ENCODE data around the gene TMEM259. TPM values are rescaled to one million over a fixed set of nuclear protein-coding genes. Genes with fewer than 3 reads are reported as not detected.
"Not testable (repeated sequence)": the region's sequence is repeated elsewhere in the genome, so short reads cannot be mapped to it uniquely, and the experiment has no call there.

TMEM259 gene
- total and polyA plus RNA-seq, 2 donors (not counting 1 experiment from before 2014, with no cell fraction given), result 373 to 607 TPM

DNA sequence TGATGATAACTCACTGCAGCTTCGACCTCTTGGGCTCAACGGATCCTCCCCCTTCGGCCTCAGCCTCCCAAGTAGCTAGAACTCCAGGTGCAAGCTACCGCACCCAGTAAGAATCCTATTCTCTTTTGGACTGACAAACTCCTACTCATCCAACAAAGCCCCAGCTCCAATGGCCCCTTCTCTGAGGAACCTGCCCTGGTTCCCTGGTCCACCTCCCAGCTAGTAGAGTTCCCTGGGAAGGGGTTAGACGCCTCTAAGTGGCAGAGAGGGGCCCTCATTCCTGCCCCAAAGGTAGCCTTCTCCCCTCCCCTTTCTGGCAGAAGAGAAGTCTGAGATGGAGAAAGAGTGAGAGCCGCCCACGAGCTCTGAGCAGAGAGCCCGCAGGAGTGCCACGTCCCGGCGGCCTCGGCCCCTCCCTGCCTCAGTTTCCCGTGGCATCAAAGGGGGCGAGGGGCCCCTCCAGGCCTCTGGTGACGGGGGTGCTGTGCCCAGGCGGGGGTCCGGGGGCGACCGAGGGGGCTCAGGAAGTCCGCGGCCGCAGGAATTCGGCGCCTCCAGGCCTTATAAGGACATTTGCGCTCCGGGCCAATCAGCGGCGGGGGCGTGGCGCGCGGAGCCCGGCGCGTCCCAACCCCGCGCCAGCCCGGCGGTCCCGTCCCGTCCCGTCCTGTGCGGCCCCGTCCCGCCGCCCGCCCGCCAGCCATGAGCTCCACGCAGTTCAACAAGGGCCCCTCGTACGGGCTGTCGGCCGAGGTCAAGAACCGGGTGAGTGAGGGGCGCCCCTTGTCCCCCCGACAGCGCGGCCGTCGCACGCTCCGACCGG lies 5.2 kb upstream of the TMEM259 start, which contains the start of gene CNN2:
Gene CNN2 (plus strand): TSS at position 649 of the 823 bp plus-strand sequence. CDS start 54 bp downstream, at position 703.
- peak within 1 kb of the TSS; percentile 91 for H3K27ac Mint-ChIP-seq
- DNase-seq, result peak; percentile 81
- Histone ChIP-seq H3K27ac (ENCODE audit: low read length in 2 of 2) (peak within 1 kb of the TSS; percentile 74 to 85), H2AFZ (ENCODE audit: insufficient read depth, low read depth, low read length, poor library complexity, severe bottlenecking) (peak within 1 kb of the TSS; percentile 78), H3K9me3 (ENCODE audit: control extremely low read depth in 1 of 3, control insufficient read depth in 2 of 3, insufficient read depth in 1 of 3, low read length in 2 of 3) (no peaks in the 10 kb centered on the region), H3K27me3 (replicated peaks in 1 of 4; ENCODE audit: control extremely low read depth in 1 of 4, control insufficient read depth in 3 of 4, insufficient read depth in 4 of 4, low read length in 3 of 4) (no peaks in the 10 kb centered on the region), H3K9ac (ENCODE audit: low read length) (peak within 1 kb of the TSS; percentile 87), H3K4me3 (ENCODE audit: control extremely low read depth in 1 of 5, extremely low read depth in 1 of 5, insufficient read depth in 1 of 5, low read depth in 2 of 5, low read length in 4 of 5) (peak within 1 kb of the TSS; percentile 60 to 99 (median 87)), H3K4me1 (ENCODE audit: control insufficient read depth in 2 of 2, insufficient read depth in 2 of 2, low read length in 2 of 2) (peaks cover 16 to 40% of the 10 kb centered on the region in 2 donors), H3K4me2 (replicated peaks; ENCODE audit: low read depth, low read length, poor library complexity, severe bottlenecking) (peak within 1 kb of the TSS; percentile 91), H4K20me1 (ENCODE audit: control insufficient read depth, insufficient read depth, low read length, poor library complexity, severe bottlenecking) (peaks cover 45% of the 10 kb centered on the region), H3K36me3 (replicated peaks in 1 of 2; ENCODE audit: control extremely low read depth in 1 of 2, control insufficient read depth in 1 of 2, extremely low read depth in 1 of 2, insufficient read depth in 2 of 2, low read length in 1 of 2) (peaks cover 0 to 16% of the 10 kb centered on the region in 2 experiments), H3K79me2 (ENCODE audit: control insufficient read depth, insufficient read depth, low read length) (peaks cover 50% of the 10 kb centered on the region)
- TF ChIP-seq, protein P1, sequence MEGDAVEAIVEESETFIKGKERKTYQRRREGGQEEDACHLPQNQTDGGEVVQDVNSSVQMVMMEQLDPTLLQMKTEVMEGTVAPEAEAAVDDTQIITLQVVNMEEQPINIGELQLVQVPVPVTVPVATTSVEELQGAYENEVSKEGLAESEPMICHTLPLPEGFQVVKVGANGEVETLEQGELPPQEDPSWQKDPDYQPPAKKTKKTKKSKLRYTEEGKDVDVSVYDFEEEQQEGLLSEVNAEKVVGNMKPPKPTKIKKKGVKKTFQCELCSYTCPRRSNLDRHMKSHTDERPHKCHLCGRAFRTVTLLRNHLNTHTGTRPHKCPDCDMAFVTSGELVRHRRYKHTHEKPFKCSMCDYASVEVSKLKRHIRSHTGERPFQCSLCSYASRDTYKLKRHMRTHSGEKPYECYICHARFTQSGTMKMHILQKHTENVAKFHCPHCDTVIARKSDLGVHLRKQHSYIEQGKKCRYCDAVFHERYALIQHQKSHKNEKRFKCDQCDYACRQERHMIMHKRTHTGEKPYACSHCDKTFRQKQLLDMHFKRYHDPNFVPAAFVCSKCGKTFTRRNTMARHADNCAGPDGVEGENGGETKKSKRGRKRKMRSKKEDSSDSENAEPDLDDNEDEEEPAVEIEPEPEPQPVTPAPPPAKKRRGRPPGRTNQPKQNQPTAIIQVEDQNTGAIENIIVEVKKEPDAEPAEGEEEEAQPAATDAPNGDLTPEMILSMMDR (IDR thresholded peaks at IDR 0.05), result no peak
- TF ChIP-seq EZH2 (IDR thresholded peaks at IDR 0.05; ENCODE audit: borderline replicate concordance, insufficient read depth, low read depth, low read length, poor library complexity, severe bottlenecking), result no peak
- H3K4me3 Mint-ChIP-seq, result peak within 1 kb of the TSS; percentile 94
- intact Hi-C loops (cut with micrococcal nuclease), result loop anchor here (10.0 kb wide), 1 partner anchor 219 kb away; the partner anchor contains the start of genes ATP5F1D and MIDN
- no peaks in the 10 kb centered on the region for H3K27me3 Mint-ChIP-seq
- H3K9me3 Mint-ChIP-seq (ENCODE audit: insufficient read depth), result no peaks in the 10 kb centered on the region
- ATAC-seq (ENCODE audit: low read depth), result peak; percentile 57
- H3K4me1 Mint-ChIP-seq, result peaks cover 30% of the 10 kb centered on the region
- WGBS (ENCODE audit: insufficient coverage), result 5% methylated on average over 62 of the region's 63 CpGs
- ChIA-PET POLR2A (interaction anchor here (0.6 to 6.9 kb wide), 15 partner anchors 8 to 218 kb away, joined by 3 to 91 read pairs (median 5); partner anchors contain the start of genes ABCA7, ARHGAP45 and WDR18), CTCF (interaction anchor here (1.2 to 3.9 kb wide), 11 partner anchors 9 to 218 kb away, joined by 3 to 16 read pairs (median 9); partner anchors contain the start of genes ABCA7 and ARHGAP45)

DNA sequence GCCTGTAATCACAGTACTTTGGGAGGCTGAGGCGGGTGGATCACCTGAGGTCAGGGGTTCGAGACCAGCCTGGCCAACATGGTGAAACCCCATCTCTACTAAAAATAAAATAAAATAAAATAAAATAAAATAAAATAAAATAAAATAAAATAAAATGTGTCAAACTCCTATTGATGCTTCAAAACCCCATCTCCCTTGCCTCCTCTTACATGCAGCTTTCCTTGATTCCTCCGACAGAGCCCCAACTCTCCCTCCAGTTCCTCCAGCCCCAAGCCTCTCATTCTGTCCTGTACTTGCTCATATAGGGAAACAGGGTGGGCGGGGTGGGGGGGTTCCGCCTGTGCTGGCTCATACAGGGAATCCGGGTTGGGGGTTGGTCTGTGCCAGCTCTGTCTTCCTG lies 4.2 kb upstream of the TMEM259 start:
- H3K9ac ChIP-seq (ENCODE audit: low read length); H3K9me3 Mint-ChIP-seq (ENCODE audit: insufficient read depth); ATAC-seq (ENCODE audit: low read depth); H3K27me3 Mint-ChIP-seq; H3K4me3 ChIP-seq (ENCODE audit: control extremely low read depth in 1 of 5, extremely low read depth in 1 of 5, insufficient read depth in 1 of 5, low read depth in 2 of 5, low read length in 4 of 5); H2AFZ ChIP-seq (ENCODE audit: insufficient read depth, low read depth, low read length, poor library complexity, severe bottlenecking); H3K27ac ChIP-seq (ENCODE audit: low read length in 2 of 2); H3K4me2 ChIP-seq (replicated peaks; ENCODE audit: low read depth, low read length, poor library complexity, severe bottlenecking); DNase-seq; H3K9me3 ChIP-seq (ENCODE audit: control extremely low read depth in 1 of 3, control insufficient read depth in 2 of 3, insufficient read depth in 1 of 3, low read length in 2 of 3); H3K27me3 ChIP-seq (replicated peaks in 1 of 4; ENCODE audit: control extremely low read depth in 1 of 4, control insufficient read depth in 3 of 4, insufficient read depth in 4 of 4, low read length in 3 of 4); H3K36me3 ChIP-seq (replicated peaks in 1 of 2; ENCODE audit: control extremely low read depth in 1 of 2, control insufficient read depth in 1 of 2, extremely low read depth in 1 of 2, insufficient read depth in 2 of 2, low read length in 1 of 2): not testable (repeated sequence)
- Mint-ChIP-seq H3K4me1 (peaks cover 27% of the 10 kb centered on the region), H3K4me3 (peak overlapping the region; percentile 35), H3K27ac (peak overlapping the region; percentile 35)
- no CpG with 5 or more reads among the region's 6 CpGs for WGBS (ENCODE audit: insufficient coverage)
- Histone ChIP-seq H3K79me2 (ENCODE audit: control insufficient read depth, insufficient read depth, low read length) (peaks cover 49% of the 10 kb centered on the region), H4K20me1 (ENCODE audit: control insufficient read depth, insufficient read depth, low read length, poor library complexity, severe bottlenecking) (peaks cover 40% of the 10 kb centered on the region), H3K4me1 (ENCODE audit: control insufficient read depth in 2 of 2, insufficient read depth in 2 of 2, low read length in 2 of 2) (peaks cover 14 to 38% of the 10 kb centered on the region in 2 donors)
- ChIA-PET CTCF (interaction anchor here (1.2 to 2.4 kb wide), 5 partner anchors 16 to 65 kb away, joined by 3 to 11 read pairs (median 4); partner anchors contain the start of gene ARHGAP45), POLR2A (interaction anchor here (0.7 to 6.9 kb wide), 4 partner anchors 14 to 106 kb away, joined by 3 to 91 read pairs (median 18); partner anchors contain the start of gene ABCA7)
- intact Hi-C loops (cut with micrococcal nuclease), result loop anchor here (10.0 kb wide), 1 partner anchor 220 kb away; the partner anchor contains the start of genes ATP5F1D and MIDN

DNA sequence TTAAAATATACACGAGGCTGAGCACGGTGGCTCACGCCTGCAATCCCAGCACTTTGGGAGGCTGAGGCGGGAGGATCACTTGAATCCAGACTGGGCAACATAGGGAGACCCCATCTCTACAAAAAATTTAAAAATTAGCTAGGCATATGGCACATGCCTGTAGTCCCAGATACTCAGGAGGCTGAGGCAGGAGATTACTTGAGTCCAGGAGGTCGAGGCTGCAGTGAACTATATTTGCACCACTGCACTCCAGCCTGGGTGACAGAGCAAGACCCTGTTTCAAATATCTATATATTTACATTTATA lies 2.9 kb upstream of the TMEM259 start:
- H3K4me1 Mint-ChIP-seq, result peaks cover 32% of the 10 kb centered on the region
- H3K4me3 Mint-ChIP-seq; H3K9me3 ChIP-seq (ENCODE audit: control extremely low read depth in 1 of 3, control insufficient read depth in 2 of 3, insufficient read depth in 1 of 3, low read length in 2 of 3); H3K27me3 ChIP-seq (replicated peaks in 1 of 4; ENCODE audit: control extremely low read depth in 1 of 4, control insufficient read depth in 3 of 4, insufficient read depth in 4 of 4, low read length in 3 of 4); H3K27ac ChIP-seq (ENCODE audit: low read length in 2 of 2); DNase-seq; H3K27me3 Mint-ChIP-seq; H3K9ac ChIP-seq (ENCODE audit: low read length); POLR2A ChIA-PET; H2AFZ ChIP-seq (ENCODE audit: insufficient read depth, low read depth, low read length, poor library complexity, severe bottlenecking); ATAC-seq (ENCODE audit: low read depth); H3K36me3 ChIP-seq (replicated peaks in 1 of 2; ENCODE audit: control extremely low read depth in 1 of 2, control insufficient read depth in 1 of 2, extremely low read depth in 1 of 2, insufficient read depth in 2 of 2, low read length in 1 of 2); H3K4me3 ChIP-seq (ENCODE audit: control extremely low read depth in 1 of 5, extremely low read depth in 1 of 5, insufficient read depth in 1 of 5, low read depth in 2 of 5, low read length in 4 of 5); H3K9me3 Mint-ChIP-seq (ENCODE audit: insufficient read depth); H3K4me2 ChIP-seq (replicated peaks; ENCODE audit: low read depth, low read length, poor library complexity, severe bottlenecking): not testable (repeated sequence)
- 97% methylated on average over 4 of the region's 5 CpGs for WGBS (ENCODE audit: insufficient coverage)
- H3K27ac Mint-ChIP-seq, result peak overlapping the region; percentile 37
- intact Hi-C loops (cut with micrococcal nuclease), result loop anchor here (10.0 kb wide), 1 partner anchor 221 kb away; the partner anchor contains the start of genes ATP5F1D and MIDN
- CTCF ChIA-PET, result interaction anchor here (1.1 to 2.9 kb wide), 7 partner anchors 14 to 82 kb away, joined by 3 to 20 read pairs (median 3); partner anchors contain the start of gene WDR18
- Histone ChIP-seq H3K4me1 (ENCODE audit: control insufficient read depth in 2 of 2, insufficient read depth in 2 of 2, low read length in 2 of 2) (peaks cover 18 to 38% of the 10 kb centered on the region in 2 donors), H3K79me2 (ENCODE audit: control insufficient read depth, insufficient read depth, low read length) (peaks cover 52% of the 10 kb centered on the region), H4K20me1 (ENCODE audit: control insufficient read depth, insufficient read depth, low read length, poor library complexity, severe bottlenecking) (peaks cover 42% of the 10 kb centered on the region)
